Mesodermal cell (in vitro differentiated cells): ENCODE data around the gene CRY2.
"Not testable (repeated sequence)": the region's sequence is repeated elsewhere in the genome, so short reads cannot be mapped to it uniquely, and the experiment has no call there.

Experiments used
- H3K27ac ChIP-seq: 2 replicates; pipeline ENCODE4 v1.7.0; 2013; ENCODE audit warnings: mild to moderate bottlenecking, low read depth, low read length, moderate library complexity; ENCODE audit not compliant: severe bottlenecking
- H3K36me3 ChIP-seq: 2 replicates; pipeline ENCODE4 v1.7.1; 2013; ENCODE audit warnings: mild to moderate bottlenecking, low read length, moderate library complexity; ENCODE audit not compliant: control insufficient read depth, insufficient read depth
- H3K4me1 ChIP-seq: one replicate; pipeline ENCODE4 v1.7.1; 2013; ENCODE audit warnings: mild to moderate bottlenecking, low read length; ENCODE audit not compliant: insufficient read depth, control insufficient read depth, poor library complexity, severe bottlenecking
- H3K4me3 ChIP-seq: 2 replicates; pipeline ENCODE4 v1.7.0; 2013; ENCODE audit warnings: low read length, control low read depth, mild to moderate bottlenecking; ENCODE audit not compliant: insufficient read depth, poor library complexity, severe bottlenecking; ENCODE audit errors: extremely low read depth
- H3K9me3 ChIP-seq: 2 replicates; pipeline ENCODE4 v1.7.1; 2013; ENCODE audit warnings: mild to moderate bottlenecking, low read length, moderate library complexity; ENCODE audit not compliant: control insufficient read depth
- WGBS, 2 experiments: methylation state at CpG; one replicate each; pipeline ENCODE4 v1.1.5; 2013; ENCODE audit warnings: missing lambda C conversion rate in 2 of 2; ENCODE audit not compliant: insufficient coverage in 2 of 2; 5-methylcytosine and 5-hydroxymethylcytosine counted together

The CRY2 gene

GRCh38 chr11:45894555-45895247, 47.4 kb downstream of the CRY2 start:
- WGBS, 2 experiments = 72 to 83% methylated on average over 3 to 6 of the region's 6 CpGs
- Histone ChIP-seq H3K4me1 (peaks cover 8% of the 10 kb centered on the region), H3K27ac (no peak overlapping the region), H3K36me3 (no peaks in the 10 kb centered on the region), H3K9me3 (no peaks in the 10 kb centered on the region), H3K4me3 (no peak overlapping the region)

DNA sequence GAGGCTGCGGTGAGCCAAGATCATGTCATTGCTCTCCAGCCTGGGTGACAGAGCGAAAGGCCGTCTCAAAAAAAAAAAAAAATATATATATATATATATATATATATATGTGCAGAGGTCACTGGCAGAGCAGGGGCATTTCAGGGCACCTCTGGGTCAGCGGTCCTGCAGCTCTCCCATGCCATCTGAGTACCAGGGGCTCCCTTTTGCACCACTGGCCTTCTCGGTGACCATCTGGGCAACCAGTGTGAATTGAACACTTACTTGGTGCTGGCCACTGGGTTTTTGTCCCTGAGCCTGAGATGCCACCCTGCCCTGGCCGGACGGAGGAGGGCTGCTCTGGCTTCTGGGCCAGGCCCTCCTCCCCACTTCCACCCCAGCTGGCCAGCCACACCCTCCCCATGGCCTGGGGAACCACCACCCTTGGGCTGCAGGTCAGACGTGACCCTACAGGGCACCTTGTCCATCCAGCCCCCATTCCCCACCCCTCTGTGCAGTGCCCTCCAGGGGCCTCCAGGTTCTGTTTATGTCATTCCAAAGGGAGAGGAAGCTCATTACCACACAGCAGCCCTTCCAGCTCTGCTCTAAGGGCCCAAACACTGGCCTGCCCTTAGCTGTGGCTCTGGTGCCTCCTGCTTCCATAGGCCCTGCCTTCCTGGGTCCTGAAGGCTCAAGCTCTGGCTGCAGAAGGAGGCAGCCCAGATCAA, 48.4 kb downstream of the CRY2 start:
- Histone ChIP-seq H3K9me3 (no peaks in the 10 kb centered on the region), H3K4me3 (no peak overlapping the region), H3K4me1 (peaks cover 10% of the 10 kb centered on the region), H3K36me3 (no peaks in the 10 kb centered on the region), H3K27ac (no peak overlapping the region)
- WGBS, 2 experiments = 92 to 93% methylated on average over 5 of the region's 8 CpGs

DNA sequence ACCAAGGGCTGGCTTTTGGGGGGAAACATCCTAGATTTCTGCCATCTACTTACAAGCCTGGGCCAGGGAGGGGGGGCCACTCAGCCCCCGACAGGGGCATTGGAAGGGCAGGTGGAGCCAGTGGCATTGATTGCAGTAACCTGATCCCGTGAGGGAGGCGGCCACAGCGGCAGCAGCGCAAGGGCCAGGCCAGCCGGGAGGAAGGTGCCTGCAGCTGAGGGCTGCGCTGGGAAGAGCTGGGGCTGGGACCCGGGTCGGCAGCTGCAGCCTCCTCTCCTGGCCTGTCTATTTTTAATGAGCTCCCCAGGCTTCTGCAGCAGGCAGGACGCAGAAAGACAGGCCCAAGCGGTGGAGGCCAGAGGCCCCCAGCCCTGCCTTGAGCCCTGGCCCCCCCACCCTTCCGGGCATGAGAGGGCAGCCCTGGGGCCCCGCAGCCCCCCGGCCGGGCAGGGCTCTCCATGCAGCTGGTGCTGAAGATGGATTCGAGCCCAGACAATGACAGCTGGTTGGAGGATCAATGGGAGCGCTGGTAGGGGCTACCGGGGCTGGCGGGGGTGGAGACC, 49.2 kb downstream of the CRY2 start:
- WGBS, 2 experiments = 21 to 26% methylated on average over 16 to 18 of the region's 19 CpGs
- Histone ChIP-seq H3K36me3 (no peaks in the 10 kb centered on the region), H3K4me1 (peaks cover 17% of the 10 kb centered on the region), H3K9me3 (no peaks in the 10 kb centered on the region), H3K4me3 (no peak overlapping the region), H3K27ac (no peak overlapping the region)

- Histone ChIP-seq H3K9me3 (no peaks in the 10 kb centered on the region), H3K27ac (no peak overlapping the region), H3K4me3 (no peak overlapping the region), H3K4me1 (peaks cover 17% of the 10 kb centered on the region), H3K36me3 (no peaks in the 10 kb centered on the region)
- WGBS, 2 experiments = 88 to 90% methylated on average over 5 to 6 of the region's 6 CpGs
These were observed 50.3 kb downstream of the CRY2 start for GRCh38 chr11:45897556-45897955.

- Histone ChIP-seq H3K4me3 (peak overlapping the region; percentile 52), H3K27ac (peak overlapping the region; percentile 97), H3K36me3 (peaks cover 8% of the 10 kb centered on the region), H3K9me3 (no peaks in the 10 kb centered on the region), H3K4me1 (peaks cover 20% of the 10 kb centered on the region)
- WGBS, 2 experiments = 14 to 25% methylated on average over 2 to 3 of the region's 3 CpGs
These were observed 51.8 kb downstream of the CRY2 start for GRCh38 chr11:45899086-45899447.

DNA sequence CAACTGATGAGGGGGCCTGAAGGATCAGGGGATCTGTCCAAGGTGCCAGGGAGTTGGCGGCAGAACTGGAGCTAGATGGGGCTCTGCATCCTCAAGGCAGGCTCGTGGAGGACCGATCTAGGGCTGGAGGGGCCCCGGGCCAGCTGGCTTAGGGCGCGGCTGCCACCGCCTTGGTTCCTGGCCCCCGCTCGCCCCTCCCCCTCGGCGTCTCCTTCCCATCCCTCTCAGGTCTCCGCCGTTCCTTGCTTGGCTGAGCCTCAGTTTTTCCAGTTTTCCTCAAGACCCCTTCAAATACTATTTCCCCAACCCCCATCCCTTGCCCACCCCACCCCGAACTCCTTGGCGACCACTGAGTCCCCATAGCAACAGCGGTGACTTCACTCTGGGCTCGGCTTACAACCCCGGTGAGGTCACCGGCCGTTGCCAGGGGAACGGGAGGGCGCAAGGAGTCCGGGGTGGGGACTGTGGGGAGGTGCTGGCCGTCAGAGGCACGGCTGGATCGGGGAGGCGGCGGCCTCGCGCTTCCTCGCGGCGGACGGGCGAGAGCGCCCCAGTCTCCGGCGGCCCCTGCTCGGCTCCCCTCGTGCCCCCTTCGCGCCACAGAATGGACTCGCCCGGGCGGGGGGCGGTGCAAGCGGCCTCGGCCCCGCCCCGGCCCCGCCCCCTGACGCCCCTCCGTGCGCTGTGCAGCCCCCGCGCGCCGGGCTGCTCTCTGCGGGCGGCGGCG, 52.3 kb downstream of the CRY2 start:
- peak overlapping the region; percentile 52 for H3K4me3 ChIP-seq
- H3K36me3 ChIP-seq = peaks cover 12% of the 10 kb centered on the region
- H3K27ac ChIP-seq = peak overlapping the region; percentile 97
- peaks cover 20% of the 10 kb centered on the region for H3K4me1 ChIP-seq
- WGBS, 2 experiments = 1% methylated on average over 29 to 44 of the region's 62 CpGs
- H3K9me3 ChIP-seq = no peaks in the 10 kb centered on the region

GRCh38 chr11:45900175-45900800, 53.0 kb downstream of the CRY2 start:
- H3K4me1 ChIP-seq = peaks cover 20% of the 10 kb centered on the region
- H3K9me3 ChIP-seq = not testable (repeated sequence)
- 3% methylated on average over 22 of the region's 59 CpGs for WGBS, 2 experiments
- peaks cover 12% of the 10 kb centered on the region for H3K36me3 ChIP-seq
- peak overlapping the region; percentile 97 for H3K27ac ChIP-seq
- H3K4me3 ChIP-seq = peak overlapping the region; percentile 52

DNA sequence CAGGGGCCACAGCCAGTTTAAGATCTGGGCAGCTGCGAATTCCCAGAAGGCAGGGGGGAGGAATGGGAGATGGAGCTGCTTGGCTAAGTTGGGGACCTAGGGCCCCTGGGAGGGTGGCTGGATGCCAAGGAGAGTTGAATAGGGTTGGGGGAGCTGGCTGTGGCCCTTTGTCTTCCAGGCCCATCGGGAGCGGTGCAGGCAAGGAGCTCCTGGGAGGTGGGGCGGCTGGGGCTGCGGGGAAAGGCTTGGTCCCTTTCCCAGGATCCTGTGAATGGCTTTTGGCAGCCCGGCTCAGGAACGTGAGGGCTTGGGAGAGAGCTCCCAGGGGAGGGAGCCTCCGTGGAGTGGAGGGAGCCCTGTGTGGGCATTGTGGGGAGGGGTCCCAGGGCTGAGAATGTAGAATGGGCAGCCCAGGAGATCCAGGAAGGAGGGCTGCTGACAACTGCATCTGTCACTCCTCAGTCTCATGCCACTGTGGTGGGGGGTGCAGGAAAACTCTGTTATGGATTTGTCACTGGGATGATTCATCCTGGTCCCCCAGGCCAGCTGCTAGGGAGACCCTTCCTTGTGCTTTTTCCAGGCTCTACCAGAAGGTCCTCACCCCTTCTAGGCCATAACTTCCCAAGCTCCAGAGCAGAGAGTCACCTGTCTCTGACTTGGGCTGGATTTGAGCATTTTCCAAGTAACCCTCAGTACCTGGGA, 53.8 kb downstream of the CRY2 start:
- Histone ChIP-seq H3K27ac (no peak overlapping the region), H3K36me3 (peaks cover 12% of the 10 kb centered on the region), H3K4me3 (peak overlapping the region; percentile 52), H3K4me1 (peaks cover 19% of the 10 kb centered on the region), H3K9me3 (no peaks in the 10 kb centered on the region)
- 36 to 38% methylated on average over 6 to 8 of the region's 8 CpGs for WGBS, 2 experiments

DNA sequence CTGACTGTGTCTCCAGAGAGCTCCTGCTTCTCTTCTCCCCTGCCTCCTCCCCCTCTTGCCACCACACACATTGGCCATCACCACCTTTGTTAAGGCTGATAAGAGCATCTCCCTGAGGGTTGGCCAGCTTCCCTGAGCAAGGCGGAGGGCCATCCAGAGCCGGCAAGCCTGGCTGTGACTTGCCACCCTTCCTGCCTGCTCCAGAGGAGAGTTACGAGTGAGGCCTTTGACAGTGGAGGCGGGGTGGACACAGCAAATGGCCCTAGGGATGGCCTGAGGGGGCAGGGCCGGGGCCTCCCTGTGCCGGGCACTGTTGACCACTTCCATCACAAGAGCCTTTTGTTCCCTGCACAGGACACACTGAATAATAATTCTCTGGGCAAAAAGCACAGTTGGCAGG, 54.4 kb downstream of the CRY2 start:
- Histone ChIP-seq H3K36me3 (peaks cover 12% of the 10 kb centered on the region), H3K4me1 (peaks cover 16% of the 10 kb centered on the region), H3K9me3 (no peaks in the 10 kb centered on the region), H3K27ac (no peak overlapping the region), H3K4me3 (no peak overlapping the region)
- 89 to 92% methylated on average over 4 of the region's 6 CpGs for WGBS, 2 experiments
